Spleen (tissue), 7 donors: Measurements from ENCODE around the gene TBC1D22B.

Experiments
- POLR2A ChIP-seq, 3 donors: fragments of 450-650 bp; IDR thresholded peaks; one replicate each; pipeline ENCODE4 v1.5.1; 2017; ENCODE audit warnings: antibody characterized with exemption in 3 of 3, mild to moderate bottlenecking in 1 of 3
- POLR2AphosphoS5 ChIP-seq, 3 donors: sonication (generic); formaldehyde crosslinking; IDR thresholded peaks; one replicate each; pipeline ENCODE4 v1.5.1; 2017; ENCODE audit warnings: antibody characterized with exemption in 3 of 3
- TF ChIP-seq, protein P1 (sequence below), 11 experiments: fragments of 200-600 bp in 7 of 11; fragments of 450-650 bp in 4 of 11; sonication (generic) in 4 of 11; IDR thresholded peaks in 8 of 11; conservative IDR thresholded peaks in 3 of 11; 1 replicate in 7 of 11; 2 replicates in 4 of 11; pipeline versions ENCODE4 v1.4.0 to v1.8.0; 2016 to 2021; ENCODE audit warnings: antibody characterized with exemption in 11 of 11, inconsistent platforms in 4 of 11, mild to moderate bottlenecking in 1 of 11
- donor health status: DM: no; HTN: no; CAD: no; lungs with moderate emphysema.
- donor health status: DM: no; HTN: no; CAD: no.
- donor health status: DM: no; HTN: no; CAD: no.

DNA sequence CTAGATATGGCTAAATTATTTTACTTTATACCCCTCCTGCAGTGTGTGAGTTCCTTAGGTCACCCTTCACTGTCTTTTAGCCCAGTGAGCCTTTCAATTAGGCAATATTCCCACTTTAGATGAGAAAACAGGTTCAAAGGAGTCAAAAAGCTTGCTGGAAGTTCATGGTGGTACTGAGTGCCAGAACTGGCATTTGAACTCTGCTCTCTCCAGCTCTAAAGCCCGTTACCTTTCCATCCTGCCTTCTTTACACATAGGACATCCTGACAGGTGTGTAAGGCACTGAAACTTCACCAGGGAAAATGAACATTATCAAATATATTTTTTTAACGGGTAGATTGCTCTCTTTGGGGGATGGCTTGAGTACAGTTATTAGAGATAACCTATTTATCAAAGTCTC, 11.5 kb downstream of the TBC1D22B start:
- TF ChIP-seq POLR2AphosphoS5 (IDR thresholded peaks at IDR 0.05) (no peak), POLR2A (IDR thresholded peaks at IDR 0.05) (no peak)
- TF ChIP-seq, protein P1, sequence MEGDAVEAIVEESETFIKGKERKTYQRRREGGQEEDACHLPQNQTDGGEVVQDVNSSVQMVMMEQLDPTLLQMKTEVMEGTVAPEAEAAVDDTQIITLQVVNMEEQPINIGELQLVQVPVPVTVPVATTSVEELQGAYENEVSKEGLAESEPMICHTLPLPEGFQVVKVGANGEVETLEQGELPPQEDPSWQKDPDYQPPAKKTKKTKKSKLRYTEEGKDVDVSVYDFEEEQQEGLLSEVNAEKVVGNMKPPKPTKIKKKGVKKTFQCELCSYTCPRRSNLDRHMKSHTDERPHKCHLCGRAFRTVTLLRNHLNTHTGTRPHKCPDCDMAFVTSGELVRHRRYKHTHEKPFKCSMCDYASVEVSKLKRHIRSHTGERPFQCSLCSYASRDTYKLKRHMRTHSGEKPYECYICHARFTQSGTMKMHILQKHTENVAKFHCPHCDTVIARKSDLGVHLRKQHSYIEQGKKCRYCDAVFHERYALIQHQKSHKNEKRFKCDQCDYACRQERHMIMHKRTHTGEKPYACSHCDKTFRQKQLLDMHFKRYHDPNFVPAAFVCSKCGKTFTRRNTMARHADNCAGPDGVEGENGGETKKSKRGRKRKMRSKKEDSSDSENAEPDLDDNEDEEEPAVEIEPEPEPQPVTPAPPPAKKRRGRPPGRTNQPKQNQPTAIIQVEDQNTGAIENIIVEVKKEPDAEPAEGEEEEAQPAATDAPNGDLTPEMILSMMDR (IDR thresholded peaks at IDR 0.05 in 8 of 11, conservative IDR thresholded peaks at IDR 0.05 in 3 of 11): no peak
